Measurements from ENCODE around the gene UGT1A9.
"Not testable (repeated sequence)": the region's sequence is repeated elsewhere in the genome, so short reads cannot be mapped to it uniquely, and the experiment has no call there.

DNA sequence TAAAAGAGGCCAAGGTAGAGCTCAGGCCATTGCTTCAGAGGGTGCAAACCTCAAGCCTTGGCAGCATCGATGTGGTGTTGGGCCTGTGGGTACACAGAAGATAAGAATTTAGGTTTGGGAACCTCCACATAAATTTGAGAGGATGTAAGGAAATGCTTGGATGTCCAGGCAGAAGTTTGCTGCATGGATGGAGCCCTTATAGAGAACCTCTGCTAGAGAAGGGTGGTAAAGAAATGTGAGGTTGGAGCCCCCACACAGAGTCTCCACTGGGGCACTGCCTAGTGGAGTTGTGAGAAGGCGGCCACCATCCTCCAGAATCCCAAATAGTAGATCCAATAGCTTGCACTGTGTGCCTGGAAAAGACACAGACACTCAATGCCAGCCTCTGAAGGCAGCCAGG is 79.0 kb downstream of the UGT1A9 start:
- TF ChIP-seq ZNF384 (IDR thresholded peaks at IDR 0.05); HDGF (IDR thresholded peaks at IDR 0.05; ENCODE audit: borderline replicate concordance); FOXM1 (IDR thresholded peaks at IDR 0.05; ENCODE audit: borderline replicate concordance); BHLHE40 (IDR thresholded peaks at IDR 0.05; ENCODE audit: borderline replicate concordance); SUZ12 (IDR thresholded peaks at IDR 0.05); SP1 (IDR thresholded peaks at IDR 0.05); ELF4 (IDR thresholded peaks at IDR 0.05); FOXA1 (IDR thresholded peaks at IDR 0.05); FOXK2 (IDR thresholded peaks at IDR 0.05); ARNT (IDR thresholded peaks at IDR 0.05); CTBP1 (IDR thresholded peaks at IDR 0.05; ENCODE audit: borderline replicate concordance): not testable (repeated sequence)
- TF ChIP-seq, protein P1, sequence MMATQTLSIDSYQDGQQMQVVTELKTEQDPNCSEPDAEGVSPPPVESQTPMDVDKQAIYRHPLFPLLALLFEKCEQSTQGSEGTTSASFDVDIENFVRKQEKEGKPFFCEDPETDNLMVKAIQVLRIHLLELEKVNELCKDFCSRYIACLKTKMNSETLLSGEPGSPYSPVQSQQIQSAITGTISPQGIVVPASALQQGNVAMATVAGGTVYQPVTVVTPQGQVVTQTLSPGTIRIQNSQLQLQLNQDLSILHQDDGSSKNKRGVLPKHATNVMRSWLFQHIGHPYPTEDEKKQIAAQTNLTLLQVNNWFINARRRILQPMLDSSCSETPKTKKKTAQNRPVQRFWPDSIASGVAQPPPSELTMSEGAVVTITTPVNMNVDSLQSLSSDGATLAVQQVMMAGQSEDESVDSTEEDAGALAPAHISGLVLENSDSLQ (IDR thresholded peaks at IDR 0.05), result not testable (repeated sequence)

Data from HEK293T (cell line).